ENCODE data around the gene NCOA3.

Gene NCOA3

DNA sequence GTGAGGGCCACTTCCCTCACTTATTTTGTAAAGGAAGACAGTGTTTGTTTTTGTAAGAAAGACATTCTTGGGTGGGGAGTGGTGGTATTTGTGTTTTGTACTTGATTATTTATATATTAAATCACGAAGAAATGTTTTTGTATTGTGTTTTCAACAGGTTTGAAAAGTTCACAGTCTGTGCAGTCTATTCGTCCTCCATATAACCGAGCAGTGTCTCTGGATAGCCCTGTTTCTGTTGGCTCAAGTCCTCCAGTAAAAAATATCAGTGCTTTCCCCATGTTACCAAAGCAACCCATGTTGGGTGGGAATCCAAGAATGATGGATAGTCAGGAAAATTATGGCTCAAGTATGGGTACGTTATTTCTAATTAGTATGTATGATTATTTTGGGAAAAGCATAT, 137.2 kb downstream of the NCOA3 start:
- no peak overlapping the region for H3K9ac ChIP-seq (ENCODE audit: low read depth, low read length, poor library complexity, severe bottlenecking)
- no peaks in the 10 kb centered on the region for H4K20me1 ChIP-seq (ENCODE audit: insufficient read depth, low read length, poor library complexity, severe bottlenecking)
- H3K4me1 ChIP-seq (ENCODE audit: insufficient read depth, low read length, poor library complexity, severe bottlenecking) = no peaks in the 10 kb centered on the region
- H3K9me2 ChIP-seq (replicated peaks; ENCODE audit: low read depth, low read length) = no peaks in the 10 kb centered on the region
- H3K9me3 ChIP-seq (ENCODE audit: insufficient read depth, low read depth, low read length) = no peaks in the 10 kb centered on the region
- peaks cover 65% of the 10 kb centered on the region; the same call in 1 of the 2 replicates for H3K36me3 ChIP-seq (ENCODE audit: insufficient read depth, low read length)
- no peak overlapping the region for H3K4me3 ChIP-seq (ENCODE audit: low read length, poor library complexity, severe bottlenecking)
- H3K79me2 ChIP-seq (ENCODE audit: insufficient read depth, low read length) = no peaks in the 10 kb centered on the region
- no peak overlapping the region for H2AFZ ChIP-seq (ENCODE audit: low read length)
- TF ChIP-seq, protein P1, sequence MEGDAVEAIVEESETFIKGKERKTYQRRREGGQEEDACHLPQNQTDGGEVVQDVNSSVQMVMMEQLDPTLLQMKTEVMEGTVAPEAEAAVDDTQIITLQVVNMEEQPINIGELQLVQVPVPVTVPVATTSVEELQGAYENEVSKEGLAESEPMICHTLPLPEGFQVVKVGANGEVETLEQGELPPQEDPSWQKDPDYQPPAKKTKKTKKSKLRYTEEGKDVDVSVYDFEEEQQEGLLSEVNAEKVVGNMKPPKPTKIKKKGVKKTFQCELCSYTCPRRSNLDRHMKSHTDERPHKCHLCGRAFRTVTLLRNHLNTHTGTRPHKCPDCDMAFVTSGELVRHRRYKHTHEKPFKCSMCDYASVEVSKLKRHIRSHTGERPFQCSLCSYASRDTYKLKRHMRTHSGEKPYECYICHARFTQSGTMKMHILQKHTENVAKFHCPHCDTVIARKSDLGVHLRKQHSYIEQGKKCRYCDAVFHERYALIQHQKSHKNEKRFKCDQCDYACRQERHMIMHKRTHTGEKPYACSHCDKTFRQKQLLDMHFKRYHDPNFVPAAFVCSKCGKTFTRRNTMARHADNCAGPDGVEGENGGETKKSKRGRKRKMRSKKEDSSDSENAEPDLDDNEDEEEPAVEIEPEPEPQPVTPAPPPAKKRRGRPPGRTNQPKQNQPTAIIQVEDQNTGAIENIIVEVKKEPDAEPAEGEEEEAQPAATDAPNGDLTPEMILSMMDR (conservative IDR thresholded peaks at IDR 0.05; ENCODE audit: low read length) = no peak
- no peak for TF ChIP-seq EZH2phosphoT487 (IDR thresholded peaks at IDR 0.05; ENCODE audit: borderline replicate concordance)
- no peaks in the 10 kb centered on the region for H3K27me3 ChIP-seq (ENCODE audit: insufficient read depth, low read length, poor library complexity, severe bottlenecking)
- no peak overlapping the region for H3K4me2 ChIP-seq (ENCODE audit: low read depth, low read length, poor library complexity, severe bottlenecking)
- no peaks in the 10 kb centered on the region for H3F3A ChIP-seq (ENCODE audit: low read depth)

DNA sequence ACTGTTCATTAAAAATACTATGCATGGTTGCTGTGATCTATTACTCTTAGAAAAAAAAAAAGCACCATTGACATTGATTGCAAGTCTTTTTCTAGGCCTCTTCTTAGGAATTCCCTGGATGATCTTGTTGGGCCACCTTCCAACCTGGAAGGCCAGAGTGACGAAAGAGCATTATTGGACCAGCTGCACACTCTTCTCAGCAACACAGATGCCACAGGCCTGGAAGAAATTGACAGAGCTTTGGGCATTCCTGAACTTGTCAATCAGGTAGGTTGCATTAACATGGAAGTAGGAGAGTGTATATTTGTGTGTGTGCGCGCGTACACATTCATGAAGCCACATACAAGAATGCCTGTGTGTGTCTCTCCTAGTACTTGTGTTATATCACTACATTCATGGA, 140.4 kb downstream of the NCOA3 start:
- Histone ChIP-seq H2AFZ (ENCODE audit: low read length) (no peak overlapping the region), H3K4me3 (ENCODE audit: low read length, poor library complexity, severe bottlenecking) (no peak overlapping the region), H3K4me1 (ENCODE audit: insufficient read depth, low read length, poor library complexity, severe bottlenecking) (no peaks in the 10 kb centered on the region), H3K9me2 (replicated peaks; ENCODE audit: low read depth, low read length) (no peaks in the 10 kb centered on the region), H3K9ac (ENCODE audit: low read depth, low read length, poor library complexity, severe bottlenecking) (no peak overlapping the region), H4K20me1 (ENCODE audit: insufficient read depth, low read length, poor library complexity, severe bottlenecking) (no peaks in the 10 kb centered on the region), H3K27me3 (ENCODE audit: insufficient read depth, low read length, poor library complexity, severe bottlenecking) (no peaks in the 10 kb centered on the region), H3F3A (ENCODE audit: low read depth) (no peaks in the 10 kb centered on the region), H3K9me3 (ENCODE audit: insufficient read depth, low read depth, low read length) (no peaks in the 10 kb centered on the region), H3K36me3 (ENCODE audit: insufficient read depth, low read length) (peaks cover 50% of the 10 kb centered on the region; the same call in 1 of the 2 replicates), H3K79me2 (ENCODE audit: insufficient read depth, low read length) (no peaks in the 10 kb centered on the region), H3K4me2 (ENCODE audit: low read depth, low read length, poor library complexity, severe bottlenecking) (no peak overlapping the region)
- no peak for TF ChIP-seq EZH2phosphoT487 (IDR thresholded peaks at IDR 0.05; ENCODE audit: borderline replicate concordance)
- TF ChIP-seq, protein P1 (conservative IDR thresholded peaks at IDR 0.05; ENCODE audit: low read length) = no peak

GRCh38 chr20:47642624-47643023, 140.9 kb downstream of the NCOA3 start:
- Histone ChIP-seq H3K4me2 (ENCODE audit: low read depth, low read length, poor library complexity, severe bottlenecking) (no peak overlapping the region), H3K27me3 (ENCODE audit: insufficient read depth, low read length, poor library complexity, severe bottlenecking) (no peaks in the 10 kb centered on the region), H3K9ac (ENCODE audit: low read depth, low read length, poor library complexity, severe bottlenecking) (no peak overlapping the region), H3K9me2 (replicated peaks; ENCODE audit: low read depth, low read length) (no peaks in the 10 kb centered on the region), H3K4me1 (ENCODE audit: insufficient read depth, low read length, poor library complexity, severe bottlenecking) (no peaks in the 10 kb centered on the region), H3F3A (ENCODE audit: low read depth) (no peaks in the 10 kb centered on the region), H3K9me3 (ENCODE audit: insufficient read depth, low read depth, low read length) (no peaks in the 10 kb centered on the region), H3K79me2 (ENCODE audit: insufficient read depth, low read length) (no peaks in the 10 kb centered on the region), H4K20me1 (ENCODE audit: insufficient read depth, low read length, poor library complexity, severe bottlenecking) (no peaks in the 10 kb centered on the region), H3K36me3 (ENCODE audit: insufficient read depth, low read length) (peaks cover 48% of the 10 kb centered on the region; the same call in 1 of the 2 replicates), H3K4me3 (ENCODE audit: low read length, poor library complexity, severe bottlenecking) (no peak overlapping the region), H2AFZ (ENCODE audit: low read length) (no peak overlapping the region)
- TF ChIP-seq, protein P1 (conservative IDR thresholded peaks at IDR 0.05; ENCODE audit: low read length) = no peak
- no peak for TF ChIP-seq EZH2phosphoT487 (IDR thresholded peaks at IDR 0.05; ENCODE audit: borderline replicate concordance)
